Liver (tissue), 9 donors: ENCODE data around the gene KRT85. TPM values are rescaled to one million over a fixed set of nuclear protein-coding genes. Genes with fewer than 3 reads are reported as not detected.

Experiments used
- DNase-seq: peaks from one replicate; pipeline ENCODE4 v3.0.0-alpha.2; 2017; ENCODE audit warnings: low spot score
- H3K27ac ChIP-seq, 2 donors: one replicate each; pipeline ENCODE4 v1.7.0; 2013; ENCODE audit warnings: inconsistent platforms in 2 of 2, low read length in 2 of 2, control low read depth in 1 of 2, low read depth in 1 of 2, mild to moderate bottlenecking in 1 of 2
- H3K27me3 ChIP-seq, 4 donors: one replicate each; pipeline versions ENCODE4 v1.6.1 to v1.7.0; 2013; ENCODE audit warnings: low read length in 3 of 4, inconsistent platforms in 1 of 4, mild to moderate bottlenecking in 1 of 4, moderate library complexity in 1 of 4; ENCODE audit not compliant: control insufficient read depth in 4 of 4, insufficient read depth in 4 of 4
- H3K36me3 ChIP-seq, 4 donors: one replicate each; pipeline versions ENCODE4 v1.6.1 to v1.7.0; 2013; ENCODE audit warnings: low read length in 3 of 4, mild to moderate bottlenecking in 3 of 4, low read depth in 1 of 4, moderate library complexity in 1 of 4; ENCODE audit not compliant: control insufficient read depth in 4 of 4, insufficient read depth in 3 of 4
- H3K4me1 ChIP-seq, 4 donors: one replicate each; pipeline versions ENCODE4 v1.6.1 to v1.7.0; 2013; ENCODE audit warnings: low read length in 3 of 4, mild to moderate bottlenecking in 3 of 4, moderate library complexity in 1 of 4; ENCODE audit not compliant: control insufficient read depth in 4 of 4, insufficient read depth in 4 of 4
- H3K4me3 ChIP-seq, 3 donors: one replicate each; pipeline versions ENCODE4 v1.6.1 to v1.7.0; 2013; ENCODE audit warnings: low read length in 3 of 3, control low read depth in 1 of 3, low read depth in 1 of 3, mild to moderate bottlenecking in 1 of 3
- H3K9ac ChIP-seq, 2 donors: one replicate each; pipeline ENCODE4 v1.7.0; 2013; ENCODE audit warnings: low read length in 2 of 2, mild to moderate bottlenecking in 2 of 2, moderate library complexity in 2 of 2, control low read depth in 1 of 2, low read depth in 1 of 2
- H3K9me3 ChIP-seq, 4 donors: one replicate each; pipeline versions ENCODE4 v1.6.1 to v1.7.0; 2013; ENCODE audit warnings: low read length in 3 of 4; ENCODE audit not compliant: control insufficient read depth in 4 of 4
- CTCF ChIP-seq: fragments of 150-350 bp; IDR thresholded peaks from 2 replicates; pipeline ENCODE4 v1.5.1; 2017; ENCODE audit warnings: improper control_type of control experiment, low read depth, low read length; ENCODE audit not compliant: missing input control
- EGR1 ChIP-seq, 2 donors: IDR thresholded peaks; 2 replicates each; pipeline ENCODE4 v1.6.1; 2016 to 2018; ENCODE audit warnings: antibody characterized with exemption in 2 of 2, low read depth in 2 of 2
- FOXA1 ChIP-seq: IDR thresholded peaks from 2 replicates; pipeline ENCODE4 v1.6.1; 2016; ENCODE audit warnings: antibody characterized with exemption
- FOXA2 ChIP-seq: IDR thresholded peaks from 2 replicates; pipeline ENCODE4 v1.6.1; 2016; ENCODE audit warnings: antibody characterized with exemption
- GABPA ChIP-seq, 2 donors: IDR thresholded peaks in 1 of 2; conservative IDR thresholded peaks in 1 of 2; 2 replicates each; pipeline ENCODE4 v1.6.1; 2016; ENCODE audit warnings: antibody characterized with exemption in 2 of 2, mild to moderate bottlenecking in 1 of 2, moderate library complexity in 1 of 2
- HNF4A ChIP-seq, 2 donors: conservative IDR thresholded peaks; 2 replicates each; pipeline ENCODE4 v1.6.1; 2016; ENCODE audit warnings: antibody characterized with exemption in 2 of 2, mild to moderate bottlenecking in 2 of 2
- HNF4G ChIP-seq: IDR thresholded peaks from 2 replicates; pipeline ENCODE4 v1.6.1; 2016; ENCODE audit warnings: antibody characterized with exemption
- JUND ChIP-seq, 2 donors: IDR thresholded peaks; 2 replicates each; pipeline ENCODE4 v1.6.1; 2016; ENCODE audit warnings: antibody characterized with exemption in 2 of 2
- MAX ChIP-seq: IDR thresholded peaks from 2 replicates; pipeline ENCODE4 v1.6.1; 2016; ENCODE audit warnings: antibody characterized with exemption
- NR2F2 ChIP-seq: IDR thresholded peaks from 2 replicates; pipeline ENCODE4 v1.6.1; 2016; ENCODE audit warnings: antibody characterized with exemption
- RAD21 ChIP-seq, 2 donors: IDR thresholded peaks; 2 replicates each; pipeline ENCODE4 v1.6.1; 2016; ENCODE audit warnings: antibody characterized with exemption in 2 of 2, mild to moderate bottlenecking in 2 of 2
- RXRA ChIP-seq, 2 donors: IDR thresholded peaks; 2 replicates each; pipeline ENCODE4 v1.6.1; 2017 to 2018; ENCODE audit warnings: antibody characterized with exemption in 2 of 2, mild to moderate bottlenecking in 1 of 2
- SP1 ChIP-seq: IDR thresholded peaks from 2 replicates; pipeline ENCODE4 v1.6.1; 2018; ENCODE audit warnings: antibody characterized with exemption, mild to moderate bottlenecking
- TAF1 ChIP-seq: conservative IDR thresholded peaks from 2 replicates; pipeline ENCODE4 v1.6.1; 2016; ENCODE audit warnings: antibody characterized with exemption, mild to moderate bottlenecking
- YY1 ChIP-seq: IDR thresholded peaks from 2 replicates; pipeline ENCODE4 v1.6.1; 2016; ENCODE audit warnings: antibody characterized with exemption, mild to moderate bottlenecking
- ZBTB33 ChIP-seq: IDR thresholded peaks from 2 replicates; pipeline ENCODE4 v1.6.1; 2016; ENCODE audit warnings: antibody characterized with exemption
- WGBS: extraction: QIAGEN DNeasy Blood & Tissue Kit; methylation state at CpG from one replicate; pipeline ENCODE4 v1.1.7; 2013; 5-methylcytosine and 5-hydroxymethylcytosine counted together
- polyA plus RNA-seq, 2 donors: library from polyadenylated mRNA; stranded (reverse) in 1 of 2; unstranded in 1 of 2; fragments of 200-250 nt in 1 of 2; fragments of >200 nt in 1 of 2; fragmentation: Nextera tagmentation in 1 of 2; extraction: Ambion mirVana in 1 of 2; gene quantifications; one replicate each; pipeline versions ENCODE4 v1.2.1 to v1.2.3, GENCODE V29; 2013 to 2015
- total RNA-seq, 2 donors: library from RNA; depleted of rRNA; stranded (reverse); fragments of >200 nt; gene quantifications; one replicate each; pipeline ENCODE4 v1.2.3, GENCODE V29; 2014
- TF ChIP-seq, protein P1 (sequence below): IDR thresholded peaks from 2 replicates; pipeline ENCODE4 v1.6.1; 2016; ENCODE audit warnings: antibody characterized with exemption, mild to moderate bottlenecking
- TF ChIP-seq, protein P2 (sequence below): IDR thresholded peaks from 2 replicates; pipeline ENCODE4 v1.6.1; 2016; ENCODE audit warnings: antibody characterized with exemption
- donor health status: healthy.
- donor health status: healthy.
- donor health status: healthy.
- donor health status: healthy.
- donor health status: healthy.

The KRT85 gene
- total and polyA plus RNA-seq, 4 donors, result not detected

DNA sequence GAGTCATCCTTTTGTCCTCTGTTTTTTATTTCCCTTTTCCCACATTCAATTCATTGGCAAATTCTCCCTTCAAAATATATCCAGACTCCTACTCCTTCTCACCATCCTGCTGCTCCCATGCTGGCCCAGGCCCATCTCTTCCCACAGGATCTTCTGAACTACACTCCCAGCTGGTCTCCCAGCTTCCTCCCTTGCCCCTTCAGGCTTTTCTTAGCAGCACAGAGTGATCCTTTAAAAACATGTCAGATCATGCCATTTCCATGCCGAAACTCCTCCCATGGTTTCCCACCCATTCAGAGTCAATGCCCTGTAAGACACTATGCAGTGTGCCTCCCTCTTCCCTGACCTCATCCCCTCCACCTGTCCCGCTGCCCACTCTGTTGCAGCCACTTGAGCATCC lies 20.6 kb upstream of the KRT85 start (continued):
- TF ChIP-seq, protein P1, sequence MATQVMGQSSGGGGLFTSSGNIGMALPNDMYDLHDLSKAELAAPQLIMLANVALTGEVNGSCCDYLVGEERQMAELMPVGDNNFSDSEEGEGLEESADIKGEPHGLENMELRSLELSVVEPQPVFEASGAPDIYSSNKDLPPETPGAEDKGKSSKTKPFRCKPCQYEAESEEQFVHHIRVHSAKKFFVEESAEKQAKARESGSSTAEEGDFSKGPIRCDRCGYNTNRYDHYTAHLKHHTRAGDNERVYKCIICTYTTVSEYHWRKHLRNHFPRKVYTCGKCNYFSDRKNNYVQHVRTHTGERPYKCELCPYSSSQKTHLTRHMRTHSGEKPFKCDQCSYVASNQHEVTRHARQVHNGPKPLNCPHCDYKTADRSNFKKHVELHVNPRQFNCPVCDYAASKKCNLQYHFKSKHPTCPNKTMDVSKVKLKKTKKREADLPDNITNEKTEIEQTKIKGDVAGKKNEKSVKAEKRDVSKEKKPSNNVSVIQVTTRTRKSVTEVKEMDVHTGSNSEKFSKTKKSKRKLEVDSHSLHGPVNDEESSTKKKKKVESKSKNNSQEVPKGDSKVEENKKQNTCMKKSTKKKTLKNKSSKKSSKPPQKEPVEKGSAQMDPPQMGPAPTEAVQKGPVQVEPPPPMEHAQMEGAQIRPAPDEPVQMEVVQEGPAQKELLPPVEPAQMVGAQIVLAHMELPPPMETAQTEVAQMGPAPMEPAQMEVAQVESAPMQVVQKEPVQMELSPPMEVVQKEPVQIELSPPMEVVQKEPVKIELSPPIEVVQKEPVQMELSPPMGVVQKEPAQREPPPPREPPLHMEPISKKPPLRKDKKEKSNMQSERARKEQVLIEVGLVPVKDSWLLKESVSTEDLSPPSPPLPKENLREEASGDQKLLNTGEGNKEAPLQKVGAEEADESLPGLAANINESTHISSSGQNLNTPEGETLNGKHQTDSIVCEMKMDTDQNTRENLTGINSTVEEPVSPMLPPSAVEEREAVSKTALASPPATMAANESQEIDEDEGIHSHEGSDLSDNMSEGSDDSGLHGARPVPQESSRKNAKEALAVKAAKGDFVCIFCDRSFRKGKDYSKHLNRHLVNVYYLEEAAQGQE, result no peak
- TF ChIP-seq RAD21 (IDR thresholded peaks at IDR 0.05), result no peak

- no peaks in the 10 kb centered on the region for H3K4me1 ChIP-seq
- no peaks in the 10 kb centered on the region for H3K36me3 ChIP-seq
- no peak within 1 kb of the TSS for H3K4me3 ChIP-seq
- WGBS, result 98% methylated on average over 11 of the region's 11 CpGs
- peaks cover 0 to 2% (median 0%) of the 10 kb centered on the region in 4 donors for H3K27me3 ChIP-seq
- TF ChIP-seq YY1 (no peak), NR2F2 (no peak), GABPA (IDR thresholded peaks at IDR 0.05 in 1 of 2, conservative IDR thresholded peaks at IDR 0.05 in 1 of 2) (no peak), SP1 (no peak), TAF1 (no peak), HNF4G (no peak), JUND (IDR thresholded peaks at IDR 0.05) (no peak), RAD21 (IDR thresholded peaks at IDR 0.05) (no peak), FOXA1 (no peak)
- no peak for DNase-seq
- H3K27ac ChIP-seq, result no peak within 1 kb of the TSS
- H3K9me3 ChIP-seq, result no peaks in the 10 kb centered on the region
- H3K9ac ChIP-seq, result no peak within 1 kb of the TSS
Observed at GRCh38 chr12:52385226-52385702, 18.0 kb upstream of the KRT85 start, which contains the start of gene KRT84. KRT84 (minus strand) TSS chr12:52385652; CDS start chr12:52385585, 67 bp downstream.

GRCh38 chr12:52383331-52383730 lies 16.1 kb upstream of the KRT85 start:
- Histone ChIP-seq H3K27ac (no peak overlapping the region), H3K9me3 (no peaks in the 10 kb centered on the region), H3K4me1 (no peaks in the 10 kb centered on the region), H3K27me3 (peaks cover 0 to 2% (median 0%) of the 10 kb centered on the region in 4 donors), H3K36me3 (no peaks in the 10 kb centered on the region), H3K9ac (no peak overlapping the region), H3K4me3 (no peak overlapping the region)
- TF ChIP-seq CTCF, result no peak
- no peak for TF ChIP-seq YY1
- TF ChIP-seq MAX, result no peak
- TF ChIP-seq NR2F2, result no peak
- TF ChIP-seq, protein P2, sequence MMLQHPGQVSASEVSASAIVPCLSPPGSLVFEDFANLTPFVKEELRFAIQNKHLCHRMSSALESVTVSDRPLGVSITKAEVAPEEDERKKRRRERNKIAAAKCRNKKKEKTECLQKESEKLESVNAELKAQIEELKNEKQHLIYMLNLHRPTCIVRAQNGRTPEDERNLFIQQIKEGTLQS, result no peak
- no peak for TF ChIP-seq HNF4G
- TF ChIP-seq FOXA1, result no peak
- no peak for TF ChIP-seq SP1
- TF ChIP-seq TAF1, result no peak
- no peak for TF ChIP-seq HNF4A (conservative IDR thresholded peaks at IDR 0.05)
- TF ChIP-seq EGR1 (IDR thresholded peaks at IDR 0.05; ENCODE audit: low read depth in 2 of 2), result no peak
- TF ChIP-seq ZBTB33, result no peak
- TF ChIP-seq, protein P1, result no peak
- TF ChIP-seq RXRA (IDR thresholded peaks at IDR 0.05), result no peak
- no peak for TF ChIP-seq FOXA2
- no peak for DNase-seq
- 94% methylated on average over 3 of the region's 3 CpGs for WGBS
